ENCODE measurements around the gene TLR5. TPM values are rescaled to one million over a fixed set of nuclear protein-coding genes. Genes with fewer than 3 reads are reported as not detected.

TLR5 gene
- total and polyA plus RNA-seq, 8 donors = 2.4 to 15.2 (median 4.6) TPM

DNA sequence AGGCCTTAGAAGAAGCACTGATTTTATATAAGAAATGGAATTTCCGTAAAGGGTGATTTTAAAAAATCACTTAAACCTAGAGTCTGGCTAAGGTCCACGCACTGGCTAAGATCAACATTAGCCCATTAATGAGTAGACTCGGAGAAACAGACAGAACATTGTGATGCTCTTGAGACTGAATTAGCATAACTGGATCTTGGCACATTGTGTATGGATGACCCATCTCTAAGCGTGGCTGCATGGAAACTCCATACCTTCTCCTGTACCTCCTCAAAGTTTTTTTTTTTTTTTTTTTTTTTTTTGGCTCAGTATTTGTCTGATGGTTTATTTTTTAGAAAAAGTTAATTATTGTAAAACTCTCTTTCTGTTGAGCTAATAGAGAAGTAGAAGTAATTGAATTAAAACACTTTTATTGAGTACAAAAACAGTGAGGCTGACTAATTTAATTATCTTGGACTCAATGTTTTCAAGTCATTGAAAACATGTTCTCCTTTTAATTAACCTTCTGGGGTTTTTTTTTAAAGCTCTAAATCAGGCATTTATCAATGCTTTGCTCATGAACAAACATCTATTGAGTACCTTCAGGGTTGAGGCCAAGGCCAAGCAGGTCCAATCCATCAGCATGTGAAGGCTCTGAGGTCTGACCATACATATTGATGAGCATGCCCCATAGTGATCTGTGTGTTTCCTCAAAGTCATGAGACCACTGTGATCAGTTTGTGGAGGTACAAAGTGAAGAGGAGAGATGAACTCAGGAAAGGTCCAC lies 74.0 kb downstream of the TLR5 start:
- Histone ChIP-seq H3K27ac (no peak overlapping the region), H3K9me3 (no peaks in the 10 kb centered on the region), H3K4me1 (no peaks in the 10 kb centered on the region), H3K27me3 (no peaks in the 10 kb centered on the region), H3K36me3 (no peaks in the 10 kb centered on the region), H3K4me3 (no peak overlapping the region)
- FAIRE-seq (no peak), ATAC-seq (no peak), DNase-seq (no peak)
- 90 to 91% methylated on average over 4 of the region's 4 CpGs for WGBS, 2 donors
- intact Hi-C loops (cut with DNase I) = no loop called here
- TF ChIP-seq, protein P1, sequence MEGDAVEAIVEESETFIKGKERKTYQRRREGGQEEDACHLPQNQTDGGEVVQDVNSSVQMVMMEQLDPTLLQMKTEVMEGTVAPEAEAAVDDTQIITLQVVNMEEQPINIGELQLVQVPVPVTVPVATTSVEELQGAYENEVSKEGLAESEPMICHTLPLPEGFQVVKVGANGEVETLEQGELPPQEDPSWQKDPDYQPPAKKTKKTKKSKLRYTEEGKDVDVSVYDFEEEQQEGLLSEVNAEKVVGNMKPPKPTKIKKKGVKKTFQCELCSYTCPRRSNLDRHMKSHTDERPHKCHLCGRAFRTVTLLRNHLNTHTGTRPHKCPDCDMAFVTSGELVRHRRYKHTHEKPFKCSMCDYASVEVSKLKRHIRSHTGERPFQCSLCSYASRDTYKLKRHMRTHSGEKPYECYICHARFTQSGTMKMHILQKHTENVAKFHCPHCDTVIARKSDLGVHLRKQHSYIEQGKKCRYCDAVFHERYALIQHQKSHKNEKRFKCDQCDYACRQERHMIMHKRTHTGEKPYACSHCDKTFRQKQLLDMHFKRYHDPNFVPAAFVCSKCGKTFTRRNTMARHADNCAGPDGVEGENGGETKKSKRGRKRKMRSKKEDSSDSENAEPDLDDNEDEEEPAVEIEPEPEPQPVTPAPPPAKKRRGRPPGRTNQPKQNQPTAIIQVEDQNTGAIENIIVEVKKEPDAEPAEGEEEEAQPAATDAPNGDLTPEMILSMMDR (IDR thresholded peaks at IDR 0.05) = no peak

DNA sequence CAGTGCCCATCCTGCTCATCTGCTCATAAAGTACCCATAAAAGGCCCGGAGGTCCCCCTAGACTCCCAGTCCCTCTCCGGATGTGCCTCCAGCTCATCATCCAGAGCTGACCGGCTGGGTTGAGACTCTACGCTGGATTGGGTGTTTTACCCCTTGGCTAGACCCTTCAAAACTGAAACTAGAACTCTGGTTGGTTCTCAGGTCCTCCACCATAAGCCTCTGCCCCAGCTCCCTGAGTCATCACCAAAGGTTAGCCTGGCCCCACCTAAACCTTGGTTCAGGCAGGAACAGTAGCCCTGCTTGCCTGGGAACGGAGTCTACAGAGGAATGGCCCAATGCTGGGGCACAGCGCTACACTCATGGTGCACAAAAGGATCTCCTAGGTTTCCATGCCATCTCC lies 75.1 kb downstream of the TLR5 start:
- Histone ChIP-seq H3K27ac (no peak overlapping the region), H3K9me3 (no peaks in the 10 kb centered on the region), H3K36me3 (no peaks in the 10 kb centered on the region), H3K4me1 (no peaks in the 10 kb centered on the region), H3K27me3 (no peaks in the 10 kb centered on the region), H3K4me3 (no peak overlapping the region)
- intact Hi-C loops (cut with DNase I) = no loop called here
- DNase-seq = no peak
- no peak for FAIRE-seq
- ATAC-seq = no peak
- TF ChIP-seq, protein P1 (IDR thresholded peaks at IDR 0.05) = no peak
- 90 to 97% methylated on average over 6 of the region's 6 CpGs for WGBS, 2 donors

DNA sequence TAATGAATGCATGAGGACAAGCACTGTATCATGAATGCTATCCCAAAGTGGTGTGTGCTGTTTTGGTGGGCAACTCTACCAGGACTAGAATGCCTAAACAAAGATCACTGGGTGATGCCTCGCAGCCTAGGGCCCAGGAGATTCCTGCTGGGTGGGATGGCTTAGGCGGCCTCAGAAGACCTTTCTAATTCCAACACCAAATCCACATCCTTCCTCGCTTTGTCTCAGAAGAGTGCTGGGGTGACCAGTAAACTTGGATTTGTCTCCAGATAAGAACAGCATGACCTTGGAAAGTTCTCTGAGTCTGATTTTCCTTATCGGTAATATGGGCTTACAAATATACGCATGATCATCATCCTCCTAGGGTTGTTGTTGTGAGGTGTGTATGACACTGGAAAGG lies 76.6 kb downstream of the TLR5 start:
- 74 to 85% methylated on average over 5 of the region's 5 CpGs for WGBS, 2 donors
- TF ChIP-seq, protein P1 (IDR thresholded peaks at IDR 0.05) = no peak
- Histone ChIP-seq H3K27me3 (no peaks in the 10 kb centered on the region), H3K36me3 (no peaks in the 10 kb centered on the region), H3K4me3 (no peak overlapping the region), H3K4me1 (no peaks in the 10 kb centered on the region), H3K27ac (no peak overlapping the region), H3K9me3 (no peaks in the 10 kb centered on the region)
- ATAC-seq (no peak), FAIRE-seq (no peak), DNase-seq (no peak)
- intact Hi-C loops (cut with DNase I) = no loop called here

DNA sequence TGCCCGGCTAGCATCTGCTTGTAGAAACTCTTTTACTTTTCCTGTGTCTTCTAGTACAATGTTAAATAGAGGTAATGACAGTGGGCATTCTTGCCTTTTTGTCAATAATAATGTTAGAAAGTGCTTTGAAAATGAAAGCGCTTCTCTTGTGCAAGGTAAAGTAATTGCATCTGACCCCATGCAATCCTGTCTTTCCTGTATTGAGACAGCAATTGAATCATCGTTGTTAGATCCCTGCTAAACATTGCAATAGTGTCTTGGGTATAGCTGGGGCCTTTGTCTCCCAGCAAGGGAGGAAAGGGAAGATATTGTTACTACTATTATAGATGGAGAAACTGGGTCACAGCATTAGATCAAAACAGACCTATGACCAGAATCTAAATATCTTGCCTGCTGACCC lies 80.9 kb downstream of the TLR5 start:
- no peak for ATAC-seq
- H3K4me3 ChIP-seq = no peak overlapping the region
- H3K36me3 ChIP-seq = no peaks in the 10 kb centered on the region
- no peaks in the 10 kb centered on the region for H3K27me3 ChIP-seq
- FAIRE-seq = no peak
- H3K27ac ChIP-seq = no peak overlapping the region
- intact Hi-C loops (cut with DNase I) = no loop called here
- no peaks in the 10 kb centered on the region for H3K9me3 ChIP-seq
- H3K4me1 ChIP-seq = no peaks in the 10 kb centered on the region
- TF ChIP-seq, protein P1 (IDR thresholded peaks at IDR 0.05) = no peak
- no peak for DNase-seq
- 41 to 66% methylated on average over 3 of the region's 3 CpGs for WGBS, 2 donors

DNA sequence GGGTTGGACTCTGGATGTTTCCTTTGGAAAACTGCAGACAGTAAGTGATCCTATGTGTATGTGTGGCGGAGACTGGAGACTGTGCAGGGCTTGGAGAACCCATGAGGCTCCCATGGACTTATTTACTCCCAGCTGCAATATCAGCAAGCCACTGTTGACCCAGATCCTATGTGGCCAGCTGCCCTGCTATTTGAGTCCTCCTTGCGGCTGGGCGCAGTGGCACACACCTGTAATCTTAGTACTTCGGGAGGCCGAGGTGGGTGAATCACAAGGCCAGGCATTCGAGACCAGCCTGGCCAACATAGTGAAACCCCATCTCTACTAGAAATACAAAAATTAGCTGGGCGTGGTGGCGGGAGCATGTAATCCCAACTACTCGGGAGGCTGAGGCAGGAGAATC lies 83.5 kb downstream of the TLR5 start:
- Histone ChIP-seq H3K4me3 (no peak overlapping the region), H3K4me1 (no peaks in the 10 kb centered on the region), H3K27ac (no peak overlapping the region), H3K9me3 (no peaks in the 10 kb centered on the region), H3K36me3 (no peaks in the 10 kb centered on the region), H3K27me3 (no peaks in the 10 kb centered on the region)
- FAIRE-seq = no peak
- ATAC-seq = no peak
- 87 to 88% methylated on average over 9 of the region's 9 CpGs for WGBS, 2 donors
- no peak for DNase-seq
- TF ChIP-seq, protein P1 (IDR thresholded peaks at IDR 0.05) = no peak
- intact Hi-C loops (cut with DNase I) = no loop called here
